ENCODE data around the gene ABITRAM.

Gene ABITRAM

DNA sequence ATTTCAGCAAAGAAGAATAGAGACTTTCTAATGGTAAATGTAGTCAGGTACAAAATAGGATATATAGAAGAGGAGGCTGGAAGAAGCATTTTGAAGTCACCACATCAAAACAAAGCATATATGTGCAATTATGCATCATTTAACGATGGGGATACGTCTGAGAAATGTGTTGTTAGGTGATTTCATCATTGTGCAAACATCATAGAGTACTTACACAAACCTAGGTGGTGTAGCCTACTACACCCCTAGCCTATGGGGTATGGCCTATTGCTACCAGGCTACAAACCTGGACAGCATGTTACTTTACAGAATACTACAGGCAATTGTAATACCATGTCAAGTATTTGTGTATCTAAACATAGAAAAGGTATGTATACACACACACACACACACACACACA is 28.7 kb upstream of the ABITRAM start:
- H3K27me3 ChIP-seq (ENCODE audit: insufficient read depth, poor library complexity, severe bottlenecking) = no peaks in the 10 kb centered on the region
- TF ChIP-seq, protein P1, sequence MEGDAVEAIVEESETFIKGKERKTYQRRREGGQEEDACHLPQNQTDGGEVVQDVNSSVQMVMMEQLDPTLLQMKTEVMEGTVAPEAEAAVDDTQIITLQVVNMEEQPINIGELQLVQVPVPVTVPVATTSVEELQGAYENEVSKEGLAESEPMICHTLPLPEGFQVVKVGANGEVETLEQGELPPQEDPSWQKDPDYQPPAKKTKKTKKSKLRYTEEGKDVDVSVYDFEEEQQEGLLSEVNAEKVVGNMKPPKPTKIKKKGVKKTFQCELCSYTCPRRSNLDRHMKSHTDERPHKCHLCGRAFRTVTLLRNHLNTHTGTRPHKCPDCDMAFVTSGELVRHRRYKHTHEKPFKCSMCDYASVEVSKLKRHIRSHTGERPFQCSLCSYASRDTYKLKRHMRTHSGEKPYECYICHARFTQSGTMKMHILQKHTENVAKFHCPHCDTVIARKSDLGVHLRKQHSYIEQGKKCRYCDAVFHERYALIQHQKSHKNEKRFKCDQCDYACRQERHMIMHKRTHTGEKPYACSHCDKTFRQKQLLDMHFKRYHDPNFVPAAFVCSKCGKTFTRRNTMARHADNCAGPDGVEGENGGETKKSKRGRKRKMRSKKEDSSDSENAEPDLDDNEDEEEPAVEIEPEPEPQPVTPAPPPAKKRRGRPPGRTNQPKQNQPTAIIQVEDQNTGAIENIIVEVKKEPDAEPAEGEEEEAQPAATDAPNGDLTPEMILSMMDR (IDR thresholded peaks at IDR 0.05; ENCODE audit: insufficient read depth, low read length) = no peak
- TF ChIP-seq SPI1 (IDR thresholded peaks at IDR 0.05; ENCODE audit: borderline replicate concordance, low read depth) (no peak), GABPA (IDR thresholded peaks at IDR 0.05; ENCODE audit: low read depth) (no peak), POLR2AphosphoS5 (IDR thresholded peaks at IDR 0.05; ENCODE audit: low read depth) (no peak)
- TF ChIP-seq, protein P2, sequence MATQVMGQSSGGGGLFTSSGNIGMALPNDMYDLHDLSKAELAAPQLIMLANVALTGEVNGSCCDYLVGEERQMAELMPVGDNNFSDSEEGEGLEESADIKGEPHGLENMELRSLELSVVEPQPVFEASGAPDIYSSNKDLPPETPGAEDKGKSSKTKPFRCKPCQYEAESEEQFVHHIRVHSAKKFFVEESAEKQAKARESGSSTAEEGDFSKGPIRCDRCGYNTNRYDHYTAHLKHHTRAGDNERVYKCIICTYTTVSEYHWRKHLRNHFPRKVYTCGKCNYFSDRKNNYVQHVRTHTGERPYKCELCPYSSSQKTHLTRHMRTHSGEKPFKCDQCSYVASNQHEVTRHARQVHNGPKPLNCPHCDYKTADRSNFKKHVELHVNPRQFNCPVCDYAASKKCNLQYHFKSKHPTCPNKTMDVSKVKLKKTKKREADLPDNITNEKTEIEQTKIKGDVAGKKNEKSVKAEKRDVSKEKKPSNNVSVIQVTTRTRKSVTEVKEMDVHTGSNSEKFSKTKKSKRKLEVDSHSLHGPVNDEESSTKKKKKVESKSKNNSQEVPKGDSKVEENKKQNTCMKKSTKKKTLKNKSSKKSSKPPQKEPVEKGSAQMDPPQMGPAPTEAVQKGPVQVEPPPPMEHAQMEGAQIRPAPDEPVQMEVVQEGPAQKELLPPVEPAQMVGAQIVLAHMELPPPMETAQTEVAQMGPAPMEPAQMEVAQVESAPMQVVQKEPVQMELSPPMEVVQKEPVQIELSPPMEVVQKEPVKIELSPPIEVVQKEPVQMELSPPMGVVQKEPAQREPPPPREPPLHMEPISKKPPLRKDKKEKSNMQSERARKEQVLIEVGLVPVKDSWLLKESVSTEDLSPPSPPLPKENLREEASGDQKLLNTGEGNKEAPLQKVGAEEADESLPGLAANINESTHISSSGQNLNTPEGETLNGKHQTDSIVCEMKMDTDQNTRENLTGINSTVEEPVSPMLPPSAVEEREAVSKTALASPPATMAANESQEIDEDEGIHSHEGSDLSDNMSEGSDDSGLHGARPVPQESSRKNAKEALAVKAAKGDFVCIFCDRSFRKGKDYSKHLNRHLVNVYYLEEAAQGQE (IDR thresholded peaks at IDR 0.05; ENCODE audit: insufficient replicate concordance, low read depth) = no peak
- no peak for DNase-seq (ENCODE audit: low read depth in 1 of 2, low spot score in 1 of 2)
- no peak overlapping the region for H3K4me3 ChIP-seq (replicated peaks; ENCODE audit: insufficient read depth, low read length)
- H3K27ac ChIP-seq (replicated peaks) = no peak overlapping the region

- H3K27me3 ChIP-seq (ENCODE audit: insufficient read depth, poor library complexity, severe bottlenecking) = no peaks in the 10 kb centered on the region
- no peak for DNase-seq (ENCODE audit: low read depth in 1 of 2, low spot score in 1 of 2)
- no peak overlapping the region for H3K4me3 ChIP-seq (replicated peaks; ENCODE audit: insufficient read depth, low read length)
- H3K27ac ChIP-seq (replicated peaks) = no peak overlapping the region
- TF ChIP-seq GABPA (IDR thresholded peaks at IDR 0.05; ENCODE audit: low read depth) (no peak), POLR2AphosphoS5 (IDR thresholded peaks at IDR 0.05; ENCODE audit: low read depth) (no peak), SPI1 (IDR thresholded peaks at IDR 0.05; ENCODE audit: borderline replicate concordance, low read depth) (no peak)
- TF ChIP-seq, protein P2 (IDR thresholded peaks at IDR 0.05; ENCODE audit: insufficient replicate concordance, low read depth) = no peak
- TF ChIP-seq, protein P1 (IDR thresholded peaks at IDR 0.05; ENCODE audit: insufficient read depth, low read length) = no peak
These were observed 23.8 kb upstream of the ABITRAM start for GRCh38 chr9:108910402-108910801.

GRCh38 chr9:108910914-108911313 is 23.3 kb upstream of the ABITRAM start:
- H3K4me3 ChIP-seq (replicated peaks; ENCODE audit: insufficient read depth, low read length) = no peak overlapping the region
- no peak for DNase-seq (ENCODE audit: low read depth in 1 of 2, low spot score in 1 of 2)
- no peaks in the 10 kb centered on the region for H3K27me3 ChIP-seq (ENCODE audit: insufficient read depth, poor library complexity, severe bottlenecking)
- no peak overlapping the region for H3K27ac ChIP-seq (replicated peaks)
- TF ChIP-seq POLR2AphosphoS5 (IDR thresholded peaks at IDR 0.05; ENCODE audit: low read depth) (no peak), GABPA (IDR thresholded peaks at IDR 0.05; ENCODE audit: low read depth) (no peak), SPI1 (IDR thresholded peaks at IDR 0.05; ENCODE audit: borderline replicate concordance, low read depth) (no peak)
- TF ChIP-seq, protein P1 (IDR thresholded peaks at IDR 0.05; ENCODE audit: insufficient read depth, low read length) = no peak
- TF ChIP-seq, protein P2 (IDR thresholded peaks at IDR 0.05; ENCODE audit: insufficient replicate concordance, low read depth) = no peak

Data from HL-60 (cell line).